ENCODE measurements around the gene ALDH5A1. TPM values are rescaled to one million over a fixed set of nuclear protein-coding genes. Genes with fewer than 3 reads are reported as not detected.
A peak's percentile ranks its signal among the peaks of the same experiment; 100 is the strongest.

The ALDH5A1 gene
- total RNA-seq, 1 donor from 2014 or later = 6.6 TPM

GRCh38 chr6:24583463-24584381 lies 89.0 kb downstream of the ALDH5A1 start:
- H3K4me1 Mint-ChIP-seq (ENCODE audit: unreplicated experiment) = peaks cover 10% of the 10 kb centered on the region
- no peak overlapping the region for H3K4me3 Mint-ChIP-seq (ENCODE audit: unreplicated experiment)
- peaks cover 18% of the 10 kb centered on the region for H3K27me3 Mint-ChIP-seq (ENCODE audit: unreplicated experiment)
- H3K9me3 Mint-ChIP-seq (ENCODE audit: unreplicated experiment) = no peaks in the 10 kb centered on the region
- no peak overlapping the region for H3K27ac Mint-ChIP-seq (ENCODE audit: unreplicated experiment)
- peak; percentile 79 for TF ChIP-seq CTCF (IDR thresholded peaks at IDR 0.05)
- peak; percentile 81 for DNase-seq (ENCODE audit: extremely low spot score, unreplicated experiment)
- no peaks in the 10 kb centered on the region for H3K36me3 Mint-ChIP-seq (ENCODE audit: unreplicated experiment)

- peaks cover 21% of the 10 kb centered on the region for H3K27me3 Mint-ChIP-seq (ENCODE audit: unreplicated experiment)
- H3K4me3 Mint-ChIP-seq (ENCODE audit: unreplicated experiment) = no peak overlapping the region
- H3K4me1 Mint-ChIP-seq (ENCODE audit: unreplicated experiment) = peaks cover 10% of the 10 kb centered on the region
- no peak overlapping the region for H3K27ac Mint-ChIP-seq (ENCODE audit: unreplicated experiment)
- no peaks in the 10 kb centered on the region for H3K36me3 Mint-ChIP-seq (ENCODE audit: unreplicated experiment)
- H3K9me3 Mint-ChIP-seq (ENCODE audit: unreplicated experiment) = no peaks in the 10 kb centered on the region
- no peak for TF ChIP-seq CTCF (IDR thresholded peaks at IDR 0.05)
- no peak for DNase-seq (ENCODE audit: extremely low spot score, unreplicated experiment)
Measured at GRCh38 chr6:24584382-24584720, 89.6 kb downstream of the ALDH5A1 start.

Other genes with a start within 250 kb of the ALDH5A1 start
- gene DCDC2, start 136.9 kb upstream of the ALDH5A1 start, total RNA-seq = 0.94 and 1.0 TPM in 2 replicates
- 17.5 and 18.5 TPM in 2 replicates for gene MRS2, start 92.0 kb upstream of the ALDH5A1 start, total RNA-seq
- gene GPLD1, start 5.4 kb upstream of the ALDH5A1 start, total RNA-seq = 1.9 and 2.4 TPM in 2 replicates
- gene KIAA0319, start 151.2 kb downstream of the ALDH5A1 start, total RNA-seq = not detected in 2 replicates
- gene TDP2, start 171.9 kb downstream of the ALDH5A1 start, total RNA-seq = 31.5 and 31.8 TPM in 2 replicates
- gene ACOT13, start 172.1 kb downstream of the ALDH5A1 start, total RNA-seq = 23.9 and 26.9 TPM in 2 replicates
- 79.6 and 79.7 TPM in 2 replicates for gene C6orf62, start 224.2 kb downstream of the ALDH5A1 start, total RNA-seq